HG03045 (cell line): Measurements from ENCODE around the gene GPN2.
A peak's percentile ranks its signal among the peaks of the same experiment; 100 is the strongest.
"Not testable (repeated sequence)": the region's sequence is repeated elsewhere in the genome, so short reads cannot be mapped to it uniquely, and the experiment has no call there.

ENCODE experiments used
- ATAC-seq: cut with Tn5 transposase; IDR thresholded peaks from one replicate; pipeline ENCODE4 v1.9.1; 2021; ENCODE audit warnings: mild to moderate bottlenecking, moderate library complexity; ENCODE audit not compliant: unreplicated experiment

The GPN2 gene

DNA sequence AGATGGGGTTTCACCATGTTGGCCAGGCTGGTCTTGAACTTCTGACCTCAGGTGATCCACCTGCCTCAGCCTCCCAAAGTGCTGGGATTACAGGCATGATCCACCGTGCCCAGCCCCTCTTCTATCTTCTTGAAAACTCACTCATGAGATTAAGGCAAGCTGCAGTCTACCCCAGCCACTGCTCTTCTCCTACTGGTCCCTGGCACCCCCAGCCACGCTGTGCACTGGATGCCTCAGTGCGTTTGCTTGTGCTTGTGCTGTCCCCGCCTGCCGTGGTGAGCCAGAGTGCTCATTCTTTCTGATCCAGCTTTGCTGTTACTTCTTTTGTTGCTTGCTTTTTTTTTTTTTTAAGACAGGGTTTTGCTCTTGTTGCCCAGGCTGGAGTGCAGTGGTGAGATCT lies 52.4 kb downstream of the GPN2 start:
- ATAC-seq: not testable (repeated sequence)

GRCh38 chr1:26833432-26834405 lies 56.4 kb downstream of the GPN2 start:
- peak; percentile 81 for ATAC-seq

GRCh38 chr1:26832249-26832960 lies 57.7 kb downstream of the GPN2 start:
- ATAC-seq: no peak

DNA sequence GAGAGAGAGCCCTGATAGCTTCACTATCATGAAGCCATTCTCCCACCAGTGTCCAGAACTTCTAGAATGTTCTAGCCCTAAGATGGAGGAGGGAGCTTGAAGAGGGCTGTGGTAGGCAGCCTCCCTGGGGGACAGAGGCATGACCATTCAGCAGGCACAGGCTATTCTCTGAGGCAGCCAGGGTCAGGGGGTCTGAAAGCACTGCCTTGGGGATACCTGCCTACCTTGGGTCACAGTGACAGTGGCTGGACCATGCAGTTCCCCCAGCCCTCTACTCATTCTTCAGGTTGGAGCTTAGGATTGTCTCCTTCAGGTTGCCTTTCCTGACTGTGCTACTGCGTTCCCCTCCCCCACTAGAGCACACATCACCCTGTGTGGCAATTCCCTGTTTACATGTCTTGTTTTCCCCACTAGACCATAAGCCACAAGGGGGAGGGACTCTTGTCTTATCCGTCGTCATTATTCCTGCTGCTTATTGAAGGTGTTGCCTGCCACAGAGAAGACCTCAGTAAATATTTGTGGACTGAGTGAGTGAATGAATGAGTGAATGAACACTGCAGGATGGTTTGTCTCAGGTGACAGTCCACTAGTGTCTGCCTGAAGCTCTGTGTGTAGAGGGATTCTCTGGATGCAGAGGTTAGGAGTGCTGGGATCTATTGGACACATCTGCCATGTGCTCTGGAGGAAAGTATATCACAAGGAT lies 58.4 kb downstream of the GPN2 start:
- ATAC-seq: no peak

GRCh38 chr1:26831059-26831458 lies 59.0 kb downstream of the GPN2 start:
- ATAC-seq: no peak

DNA sequence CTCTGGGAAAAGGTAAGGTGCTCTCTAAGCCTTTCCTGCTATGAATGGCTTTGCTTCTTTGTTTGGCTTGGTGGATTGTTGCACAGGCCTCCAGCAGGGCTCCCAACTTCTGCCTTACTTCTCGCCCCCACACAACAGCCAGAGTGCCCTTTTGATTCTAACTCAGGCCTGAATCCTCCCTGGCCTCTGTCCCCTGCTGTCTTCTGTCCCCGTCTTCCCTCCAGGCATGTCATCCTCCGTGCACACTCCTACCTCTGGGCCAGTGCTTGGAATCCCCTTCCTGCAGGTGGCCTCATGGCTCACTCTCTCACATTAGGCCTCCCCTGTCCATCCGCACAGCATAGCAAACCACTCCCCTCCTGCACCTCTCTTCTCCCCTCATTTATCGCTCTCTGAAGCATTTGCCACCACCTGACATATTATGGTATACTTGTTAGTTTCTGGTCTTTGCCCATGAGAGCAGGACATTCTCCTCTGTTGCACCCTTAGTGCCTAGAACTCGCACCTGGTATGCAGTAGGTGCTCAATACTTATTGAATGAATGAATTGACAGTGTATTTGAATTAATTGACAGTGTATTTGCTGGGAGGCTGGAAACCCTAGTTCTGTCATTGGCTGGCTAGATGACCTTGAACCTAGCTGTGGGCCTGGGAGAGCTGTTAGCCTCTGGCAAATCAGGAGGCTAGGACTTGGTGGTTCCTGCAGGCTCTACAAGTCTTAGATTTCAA lies 60.7 kb downstream of the GPN2 start:
- ATAC-seq: no peak

- ATAC-seq: no peak
Measured at GRCh38 chr1:26828411-26828991, 61.6 kb downstream of the GPN2 start.

DNA sequence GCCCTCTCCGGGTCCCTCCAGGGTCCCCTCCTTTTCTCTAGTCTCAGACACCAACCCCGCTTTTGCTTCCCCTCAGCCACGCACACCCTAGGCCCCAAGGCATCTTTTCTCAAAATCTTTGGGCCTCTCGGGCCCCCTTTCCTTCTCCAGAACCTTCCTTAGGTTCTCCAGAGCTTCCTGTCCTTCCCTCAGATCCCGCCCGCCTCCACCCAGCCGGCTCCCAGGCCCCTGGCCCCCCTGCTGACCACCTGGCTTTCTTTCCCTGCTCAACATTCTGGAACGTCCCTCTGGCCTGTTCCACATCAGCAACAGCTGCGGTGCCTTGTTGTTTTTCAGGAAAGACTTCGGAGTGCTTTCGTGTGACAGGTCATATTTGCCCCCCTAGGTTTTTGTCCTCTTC lies 62.4 kb downstream of the GPN2 start:
- no peak for ATAC-seq

GRCh38 chr1:26827106-26827604 lies 62.9 kb downstream of the GPN2 start:
- ATAC-seq: no peak

DNA sequence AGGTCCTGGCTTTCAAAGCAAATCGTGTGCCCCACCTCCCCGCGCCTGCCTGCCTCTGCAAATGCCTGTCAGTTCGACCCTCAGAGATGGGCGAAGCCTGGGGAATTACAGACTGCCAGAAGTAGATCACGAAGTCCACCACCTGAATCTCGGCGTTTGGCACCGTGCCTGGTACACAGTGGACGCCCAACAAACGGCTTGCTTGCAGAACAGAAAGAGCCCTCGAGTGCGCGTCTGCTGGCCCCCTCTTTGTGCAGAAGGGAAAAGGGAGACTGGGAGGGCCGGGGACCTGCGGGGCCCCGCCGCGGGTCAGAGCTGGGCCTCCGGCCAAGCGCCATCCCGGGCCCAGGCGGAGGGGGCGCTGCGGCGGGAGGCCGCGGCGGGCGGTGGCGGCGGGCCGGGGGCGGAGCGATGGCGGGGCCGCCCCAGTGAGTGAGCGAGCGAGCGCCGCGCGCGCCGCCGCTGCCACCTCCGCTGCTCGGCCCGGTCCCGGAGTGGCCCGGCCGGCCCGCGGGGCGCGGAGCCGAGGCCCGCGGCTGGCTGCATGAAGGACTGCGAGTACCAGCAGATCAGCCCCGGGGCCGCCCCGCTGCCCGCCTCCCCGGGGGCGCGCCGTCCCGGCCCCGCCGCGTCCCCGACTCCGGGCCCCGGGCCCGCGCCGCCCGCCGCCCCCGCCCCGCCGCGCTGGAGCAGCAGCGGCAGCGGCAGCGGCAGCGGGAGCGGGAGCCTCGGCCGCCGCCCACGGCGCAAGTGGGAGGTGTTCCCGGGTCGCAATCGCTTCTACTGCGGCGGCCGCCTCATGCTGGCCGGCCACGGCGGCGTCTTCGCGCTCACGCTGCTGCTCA lies 63.6 kb downstream of the GPN2 start, which contains the start of gene ZDHHC18:
TSS of gene ZDHHC18 (plus strand) at position 428 of the 845 bp plus-strand sequence. CDS start at position 545, 117 bp downstream.
- peak; percentile 85 for ATAC-seq
